DOHH2 (cell line): ENCODE results near the gene RERG.

Experiments used
- CTCF ChIP-seq: fragments of 200-600 bp; sonication (generic); IDR thresholded peaks from one replicate; pipeline ENCODE4 v1.5.1; 2014; ENCODE audit warnings: antibody characterized with exemption, mild to moderate bottlenecking, low read depth, low read length; ENCODE audit not compliant: poor library complexity, severe bottlenecking
- EZH2phosphoT487 ChIP-seq: fragments of 200-600 bp; sonication (generic); IDR thresholded peaks from 2 replicates; pipeline ENCODE4 v1.6.1; 2017; ENCODE audit warnings: borderline replicate concordance, mild to moderate bottlenecking, antibody characterized with exemption, low read length, moderate library complexity, mixed read lengths

DNA sequence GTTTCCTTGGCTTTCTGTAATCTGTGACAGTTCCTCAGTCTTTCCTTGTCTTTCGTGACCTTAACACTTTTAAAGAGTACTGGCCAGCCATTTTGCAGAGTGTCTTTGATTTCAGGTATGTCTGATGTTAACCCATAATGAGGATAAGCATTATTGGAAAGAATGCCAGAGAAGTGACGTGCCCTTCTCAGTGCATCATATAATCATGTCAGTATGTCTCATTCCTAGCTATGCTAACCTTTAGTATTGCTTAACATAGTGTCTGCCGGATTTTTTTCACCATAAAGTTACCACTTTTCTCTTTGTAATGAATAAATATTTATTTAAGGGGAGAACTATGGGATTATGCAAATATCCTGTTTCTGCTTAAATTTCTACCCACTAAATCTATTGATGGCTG lies 28.5 kb downstream of the RERG start:
- TF ChIP-seq CTCF: no peak
- TF ChIP-seq EZH2phosphoT487: no peak
